Neural cell (in vitro differentiated cells): ENCODE measurements around the gene ADAP2. TPM values are rescaled to one million over a fixed set of nuclear protein-coding genes. Genes with fewer than 3 reads are reported as not detected.
"Not testable (repeated sequence)": the region's sequence is repeated elsewhere in the genome, so short reads cannot be mapped to it uniquely, and the experiment has no call there.

ENCODE experiments used
- H2AFZ ChIP-seq: fragments of 200-600, 300-800 bp; sonication (generic), shearing (Covaris generic); 2 replicates; pipeline ENCODE4 v1.6.0; 2014; ENCODE audit warnings: low read depth, mild to moderate bottlenecking, antibody characterized with exemption, low read length, moderate library complexity
- H3F3A ChIP-seq: fragments of 200-600 bp; shearing (Covaris generic); 2 replicates; pipeline ENCODE4 v1.6.1; 2016; ENCODE audit warnings: mild to moderate bottlenecking, moderate library complexity, mixed read lengths, antibody characterized with exemption, low read length; ENCODE audit not compliant: insufficient read depth, poor library complexity, severe bottlenecking
- H3K27ac ChIP-seq: fragments of 200-600, 300-800 bp; sonication (generic), shearing (Covaris generic); 2 replicates; pipeline ENCODE4 v1.5.1; 2014; ENCODE audit warnings: mild to moderate bottlenecking, low read length, moderate library complexity
- H3K27me3 ChIP-seq: fragments of 300-800, 200-600 bp; sonication (generic), shearing (Covaris generic); 2 replicates; pipeline ENCODE4 v1.6.0; 2014; ENCODE audit warnings: mild to moderate bottlenecking, low read depth, low read length, moderate library complexity; ENCODE audit not compliant: insufficient read depth
- H3K36me3 ChIP-seq: fragments of 300-800, 200-600 bp; sonication (generic), shearing (Covaris generic); 2 replicates; pipeline ENCODE4 v1.5.1; 2014; ENCODE audit warnings: mild to moderate bottlenecking, antibody characterized with exemption, low read length, moderate library complexity; ENCODE audit not compliant: insufficient read depth
- H3K4me2 ChIP-seq: fragments of 300-800, 200-600 bp; sonication (generic), shearing (Covaris generic); 2 replicates; pipeline ENCODE4 v1.6.0; 2014; ENCODE audit warnings: mild to moderate bottlenecking, low read length
- H3K4me3 ChIP-seq: fragments of 300-800, 200-600 bp; sonication (generic), shearing (Covaris generic); 2 replicates; pipeline ENCODE4 v1.5.1; 2014; ENCODE audit warnings: mild to moderate bottlenecking, low read length, moderate library complexity
- H3K79me2 ChIP-seq: fragments of 200-600 bp; shearing (Covaris generic); replicated peaks from 2 replicates; pipeline ENCODE4 v1.6.0; 2014; ENCODE audit warnings: mild to moderate bottlenecking, low read length, moderate library complexity; ENCODE audit not compliant: insufficient read depth
- H3K9ac ChIP-seq: fragments of 300-800, 200-600 bp; sonication (generic), shearing (Covaris generic); 2 replicates; pipeline ENCODE4 v1.6.1; 2016; ENCODE audit warnings: mild to moderate bottlenecking, low read length, mixed read lengths
- H3K9me2 ChIP-seq: fragments of 200-600 bp; shearing (Covaris generic); 2 replicates; pipeline ENCODE4 v1.6.1; 2016; ENCODE audit warnings: mild to moderate bottlenecking, low read length, mixed read lengths; ENCODE audit not compliant: insufficient read depth
- H3K9me3 ChIP-seq: fragments of 200-600, 300-800 bp; sonication (generic), shearing (Covaris generic); 2 replicates; pipeline ENCODE4 v1.6.1; 2016; ENCODE audit warnings: mild to moderate bottlenecking, mixed run types, low read length, moderate library complexity, mixed read lengths
- H4K20me1 ChIP-seq: fragments of 200-600 bp; shearing (Covaris generic); 2 replicates; pipeline ENCODE4 v1.6.1; 2016; ENCODE audit warnings: mild to moderate bottlenecking, mixed run types; ENCODE audit not compliant: insufficient read depth
- EZH2 ChIP-seq: fragments of 200-600, 300-800 bp; shearing (Covaris generic), sonication (generic); IDR thresholded peaks from 2 replicates; pipeline ENCODE4 v1.6.1; 2014; ENCODE audit warnings: antibody characterized with exemption, low read length, borderline replicate concordance, mild to moderate bottlenecking; ENCODE audit not compliant: insufficient read depth, poor library complexity, severe bottlenecking
- MXI1 ChIP-seq: fragments of 450-650 bp; conservative IDR thresholded peaks from 2 replicates; pipeline ENCODE4 v1.6.1; 2014; ENCODE audit warnings: antibody characterized with exemption, mild to moderate bottlenecking; ENCODE audit not compliant: poor library complexity, severe bottlenecking
- REST ChIP-seq: IDR thresholded peaks from 2 replicates; pipeline ENCODE4 v1.6.1; 2012; ENCODE audit warnings: borderline replicate concordance
- SMC3 ChIP-seq: fragments of 450-650 bp; conservative IDR thresholded peaks from 2 replicates; pipeline ENCODE4 v1.6.1; 2014; ENCODE audit warnings: antibody characterized with exemption, mild to moderate bottlenecking, moderate library complexity; ENCODE audit not compliant: poor library complexity
- polyA plus RNA-seq: library from polyadenylated mRNA; depleted of rRNA; stranded (reverse); fragments of >200 nt; gene quantifications from 2 replicates; pipeline ENCODE4 v1.2.3, GENCODE V29; 2014

The ADAP2 gene
- polyA plus RNA-seq, 1 donor from 2014 or later: 0.92 TPM

- Histone ChIP-seq H3K4me2 (no peak overlapping the region), H3K27me3 (peaks cover 6% of the 10 kb centered on the region), H3K9me2 (no peaks in the 10 kb centered on the region), H3K36me3 (no peaks in the 10 kb centered on the region), H3F3A (no peaks in the 10 kb centered on the region), H4K20me1 (no peaks in the 10 kb centered on the region), H3K9ac (no peak overlapping the region), H3K4me3 (no peak overlapping the region), H3K27ac (no peak overlapping the region), H3K9me3 (no peaks in the 10 kb centered on the region), H3K79me2 (no peaks in the 10 kb centered on the region), H2AFZ (no peak overlapping the region)
- TF ChIP-seq REST: no peak
- no peak for TF ChIP-seq MXI1
Measured at GRCh38 chr17:30929081-30929633, 7.4 kb downstream of the ADAP2 start.

- H3K27ac ChIP-seq, H3K36me3 ChIP-seq, H3F3A ChIP-seq, H2AFZ ChIP-seq, H3K9me2 ChIP-seq, H3K27me3 ChIP-seq, H3K4me2 ChIP-seq, H4K20me1 ChIP-seq, H3K4me3 ChIP-seq, H3K9me3 ChIP-seq, H3K9ac ChIP-seq, H3K79me2 ChIP-seq: not testable (repeated sequence)
Measured at GRCh38 chr17:30929861-30930260, 8.1 kb downstream of the ADAP2 start.

- Histone ChIP-seq H2AFZ (no peak overlapping the region), H3K9me3 (no peaks in the 10 kb centered on the region), H3K79me2 (no peaks in the 10 kb centered on the region), H3K9ac (no peak overlapping the region), H3K27ac (no peak overlapping the region), H3K4me3 (no peak overlapping the region), H3K9me2 (no peaks in the 10 kb centered on the region), H3K36me3 (no peaks in the 10 kb centered on the region), H3F3A (no peaks in the 10 kb centered on the region), H4K20me1 (no peaks in the 10 kb centered on the region), H3K4me2 (no peak overlapping the region), H3K27me3 (no peaks in the 10 kb centered on the region)
- no peak for TF ChIP-seq EZH2
- no peak for TF ChIP-seq SMC3
Measured at GRCh38 chr17:30930495-30930894, 8.8 kb downstream of the ADAP2 start.

- H3K4me3 ChIP-seq, H3K9me2 ChIP-seq, H3K27me3 ChIP-seq: not testable (repeated sequence)
Measured at GRCh38 chr17:30931582-30931981, 9.8 kb downstream of the ADAP2 start.

More at GRCh38 chr17:30931582-30931981, 9.8 kb downstream of the ADAP2 start:
- H2AFZ ChIP-seq, H4K20me1 ChIP-seq, H3K36me3 ChIP-seq, H3K79me2 ChIP-seq, H3K9me3 ChIP-seq, H3F3A ChIP-seq, H3K9ac ChIP-seq, H3K27ac ChIP-seq, H3K4me2 ChIP-seq: not testable (repeated sequence)
